Measurements from ENCODE around the gene TMEM50B. TPM values are rescaled to one million over a fixed set of nuclear protein-coding genes. Genes with fewer than 3 reads are reported as not detected.

The TMEM50B gene
- total RNA-seq, 1 experiment from 2014 or later: 28.4 TPM

GRCh38 chr21:33421713-33422393, 57.9 kb downstream of the TMEM50B start:
- Mint-ChIP-seq H3K4me1 (ENCODE audit: low read depth, unreplicated experiment) (peaks cover 26% of the 10 kb centered on the region), H3K9me3 (ENCODE audit: low read depth, unreplicated experiment) (no peaks in the 10 kb centered on the region), H3K36me3 (ENCODE audit: insufficient read depth, unreplicated experiment) (peaks cover 67% of the 10 kb centered on the region), H3K4me3 (ENCODE audit: low read depth, unreplicated experiment) (no peak overlapping the region), H3K27me3 (ENCODE audit: unreplicated experiment) (no peaks in the 10 kb centered on the region), H3K27ac (ENCODE audit: unreplicated experiment) (no peak overlapping the region)
- DNase-seq: no peak
- BruUV-seq (replicated peaks): TSS peak; percentile 7
- TF ChIP-seq, protein P1, sequence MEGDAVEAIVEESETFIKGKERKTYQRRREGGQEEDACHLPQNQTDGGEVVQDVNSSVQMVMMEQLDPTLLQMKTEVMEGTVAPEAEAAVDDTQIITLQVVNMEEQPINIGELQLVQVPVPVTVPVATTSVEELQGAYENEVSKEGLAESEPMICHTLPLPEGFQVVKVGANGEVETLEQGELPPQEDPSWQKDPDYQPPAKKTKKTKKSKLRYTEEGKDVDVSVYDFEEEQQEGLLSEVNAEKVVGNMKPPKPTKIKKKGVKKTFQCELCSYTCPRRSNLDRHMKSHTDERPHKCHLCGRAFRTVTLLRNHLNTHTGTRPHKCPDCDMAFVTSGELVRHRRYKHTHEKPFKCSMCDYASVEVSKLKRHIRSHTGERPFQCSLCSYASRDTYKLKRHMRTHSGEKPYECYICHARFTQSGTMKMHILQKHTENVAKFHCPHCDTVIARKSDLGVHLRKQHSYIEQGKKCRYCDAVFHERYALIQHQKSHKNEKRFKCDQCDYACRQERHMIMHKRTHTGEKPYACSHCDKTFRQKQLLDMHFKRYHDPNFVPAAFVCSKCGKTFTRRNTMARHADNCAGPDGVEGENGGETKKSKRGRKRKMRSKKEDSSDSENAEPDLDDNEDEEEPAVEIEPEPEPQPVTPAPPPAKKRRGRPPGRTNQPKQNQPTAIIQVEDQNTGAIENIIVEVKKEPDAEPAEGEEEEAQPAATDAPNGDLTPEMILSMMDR (IDR thresholded peaks at IDR 0.05; ENCODE audit: unreplicated experiment): no peak
- CTCF ChIA-PET: interaction anchor here (0.6 to 0.8 kb wide), 2 partner anchors 23 to 54 kb away, joined by 3 read pairs; no protein-coding TSS in a partner anchor
- intact Hi-C loops (cut with micrococcal nuclease; ENCODE audit: unreplicated experiment): no loop called here

- CTCF ChIA-PET: no interaction called here
Observed at GRCh38 chr21:33419538-33420123, 60.1 kb downstream of the TMEM50B start.

DNA sequence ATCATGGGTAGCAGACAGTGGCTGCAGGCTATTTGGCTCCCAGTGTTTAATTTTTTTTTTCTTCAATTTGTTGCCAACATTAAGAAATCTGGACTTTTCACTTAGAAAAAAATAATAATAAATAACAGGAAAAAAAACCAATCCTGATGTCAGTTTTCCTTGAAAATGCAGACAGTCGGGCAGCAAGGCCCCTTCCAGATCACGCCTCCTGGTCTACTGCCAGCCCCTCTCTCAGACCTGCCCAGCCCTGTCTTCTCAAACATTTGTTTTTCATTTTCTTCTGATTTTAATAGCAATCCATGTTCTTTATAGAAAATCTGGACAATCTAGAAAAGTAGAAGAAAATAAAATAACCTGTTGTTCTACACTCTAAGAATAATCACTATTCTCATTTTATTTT, 61.1 kb downstream of the TMEM50B start:
- no peak for DNase-seq
- Mint-ChIP-seq H3K4me3 (ENCODE audit: low read depth, unreplicated experiment) (no peak overlapping the region), H3K4me1 (ENCODE audit: low read depth, unreplicated experiment) (peaks cover 35% of the 10 kb centered on the region), H3K27ac (ENCODE audit: unreplicated experiment) (peak overlapping the region; percentile 81), H3K36me3 (ENCODE audit: insufficient read depth, unreplicated experiment) (peaks cover 73% of the 10 kb centered on the region), H3K9me3 (ENCODE audit: low read depth, unreplicated experiment) (no peaks in the 10 kb centered on the region), H3K27me3 (ENCODE audit: unreplicated experiment) (no peaks in the 10 kb centered on the region)
- TF ChIP-seq, protein P1 (IDR thresholded peaks at IDR 0.05; ENCODE audit: unreplicated experiment): no peak
- intact Hi-C loops (cut with micrococcal nuclease; ENCODE audit: unreplicated experiment): loop anchor here (5.0 kb wide), 1 partner anchor 36 kb away; no protein-coding TSS in a partner anchor
- CTCF ChIA-PET: no interaction called here
- no TSS peak for BruUV-seq (replicated peaks)

More at GRCh38 chr21:33419538-33420123, 60.1 kb downstream of the TMEM50B start:
- Mint-ChIP-seq H3K9me3 (ENCODE audit: low read depth, unreplicated experiment) (no peaks in the 10 kb centered on the region), H3K27me3 (ENCODE audit: unreplicated experiment) (no peaks in the 10 kb centered on the region), H3K36me3 (ENCODE audit: insufficient read depth, unreplicated experiment) (peaks cover 79% of the 10 kb centered on the region), H3K4me3 (ENCODE audit: low read depth, unreplicated experiment) (peak overlapping the region; percentile 14), H3K27ac (ENCODE audit: unreplicated experiment) (peak overlapping the region; percentile 81), H3K4me1 (ENCODE audit: low read depth, unreplicated experiment) (peaks cover 33% of the 10 kb centered on the region)
- BruUV-seq (replicated peaks): no TSS peak
- intact Hi-C loops (cut with micrococcal nuclease; ENCODE audit: unreplicated experiment): loop anchor here (5.0 kb wide), 1 partner anchor 37 kb away; no protein-coding TSS in a partner anchor
- TF ChIP-seq, protein P1 (IDR thresholded peaks at IDR 0.05; ENCODE audit: unreplicated experiment): no peak
- DNase-seq: no peak

DNA sequence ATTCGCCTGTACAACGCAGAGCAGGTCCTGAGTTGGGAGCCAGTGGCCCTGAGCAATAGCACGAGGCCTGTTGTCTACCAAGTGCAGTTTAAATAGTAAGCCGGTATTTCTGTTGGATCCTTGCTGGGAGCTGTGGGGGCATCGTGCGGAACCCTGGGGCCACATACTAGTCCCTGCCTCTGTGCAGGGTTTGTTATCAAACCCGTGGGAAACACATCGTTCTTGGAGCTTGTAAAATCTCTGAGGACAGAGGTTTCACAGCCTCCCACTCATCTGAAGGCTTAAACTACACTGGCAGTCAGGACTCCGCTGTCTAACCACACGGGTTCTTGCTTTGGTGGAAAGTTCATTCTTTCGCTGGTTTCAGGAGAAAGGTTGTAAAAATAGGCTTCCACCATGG, 64.8 kb downstream of the TMEM50B start:
- no TSS peak for BruUV-seq (replicated peaks)
- Mint-ChIP-seq H3K9me3 (ENCODE audit: low read depth, unreplicated experiment) (no peaks in the 10 kb centered on the region), H3K27ac (ENCODE audit: unreplicated experiment) (no peak overlapping the region), H3K36me3 (ENCODE audit: insufficient read depth, unreplicated experiment) (peaks cover 72% of the 10 kb centered on the region), H3K27me3 (ENCODE audit: unreplicated experiment) (no peaks in the 10 kb centered on the region), H3K4me1 (ENCODE audit: low read depth, unreplicated experiment) (peaks cover 59% of the 10 kb centered on the region), H3K4me3 (ENCODE audit: low read depth, unreplicated experiment) (no peak overlapping the region)
- TF ChIP-seq, protein P1 (IDR thresholded peaks at IDR 0.05; ENCODE audit: unreplicated experiment): no peak
- intact Hi-C loops (cut with micrococcal nuclease; ENCODE audit: unreplicated experiment): loop anchor here (5.0 kb wide), 1 partner anchor 33 kb away; no protein-coding TSS in a partner anchor
- CTCF ChIA-PET: no interaction called here
- DNase-seq: no peak

Data from Calu3 (cell line).